ENCODE measurements around the gene GJB3.

- TF ChIP-seq, protein P1, sequence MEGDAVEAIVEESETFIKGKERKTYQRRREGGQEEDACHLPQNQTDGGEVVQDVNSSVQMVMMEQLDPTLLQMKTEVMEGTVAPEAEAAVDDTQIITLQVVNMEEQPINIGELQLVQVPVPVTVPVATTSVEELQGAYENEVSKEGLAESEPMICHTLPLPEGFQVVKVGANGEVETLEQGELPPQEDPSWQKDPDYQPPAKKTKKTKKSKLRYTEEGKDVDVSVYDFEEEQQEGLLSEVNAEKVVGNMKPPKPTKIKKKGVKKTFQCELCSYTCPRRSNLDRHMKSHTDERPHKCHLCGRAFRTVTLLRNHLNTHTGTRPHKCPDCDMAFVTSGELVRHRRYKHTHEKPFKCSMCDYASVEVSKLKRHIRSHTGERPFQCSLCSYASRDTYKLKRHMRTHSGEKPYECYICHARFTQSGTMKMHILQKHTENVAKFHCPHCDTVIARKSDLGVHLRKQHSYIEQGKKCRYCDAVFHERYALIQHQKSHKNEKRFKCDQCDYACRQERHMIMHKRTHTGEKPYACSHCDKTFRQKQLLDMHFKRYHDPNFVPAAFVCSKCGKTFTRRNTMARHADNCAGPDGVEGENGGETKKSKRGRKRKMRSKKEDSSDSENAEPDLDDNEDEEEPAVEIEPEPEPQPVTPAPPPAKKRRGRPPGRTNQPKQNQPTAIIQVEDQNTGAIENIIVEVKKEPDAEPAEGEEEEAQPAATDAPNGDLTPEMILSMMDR (IDR thresholded peaks at IDR 0.05): peak; percentile 67 to 82 (median 78)
- TF ChIP-seq POLR2A (IDR thresholded peaks at IDR 0.05): no peak
Observed at GRCh38 chr1:34742667-34743270, 38.2 kb upstream of the GJB3 start.
